GM23338 (cell line): ENCODE data around the gene PPP2R5A. TPM values are rescaled to one million over a fixed set of nuclear protein-coding genes. Genes with fewer than 3 reads are reported as not detected.

Experiments used
- ATAC-seq: fragments of 200-7000 bp; cut with Tn5 transposase; 3 replicates; pipeline ENCODE4 v1.9.1; 2020
- DNase-seq: peaks from one replicate; pipeline ENCODE4 v3.0.0-alpha.2; 2015; ENCODE audit warnings: low spot score
- H2AFZ ChIP-seq: fragments of 200-600 bp; sonication (generic); 2 replicates; pipeline ENCODE4 v1.8.0; 2016; ENCODE audit warnings: antibody characterized with exemption, mild to moderate bottlenecking, moderate library complexity
- H3F3A ChIP-seq: fragments of 200-600 bp; sonication (generic); replicated peaks from 2 replicates; pipeline ENCODE4 v1.8.0; 2017; ENCODE audit warnings: antibody characterized with exemption, mixed run types, low read depth
- H3K27ac ChIP-seq: fragments of 200-600 bp; sonication (generic); 2 replicates; pipeline ENCODE4 v1.6.1; 2016; ENCODE audit warnings: low read depth
- H3K27me3 ChIP-seq: fragments of 200-600 bp; sonication (generic); 2 replicates; pipeline ENCODE4 v1.8.0; 2016; ENCODE audit warnings: mild to moderate bottlenecking, mixed run types, moderate library complexity; ENCODE audit not compliant: insufficient read depth
- H3K36me3 ChIP-seq: fragments of 200-600 bp; sonication (generic); 2 replicates; pipeline ENCODE4 v1.8.0; 2016; ENCODE audit warnings: mild to moderate bottlenecking; ENCODE audit not compliant: insufficient read depth
- H3K4me1 ChIP-seq: fragments of 200-600 bp; sonication (generic); 2 replicates; pipeline ENCODE4 v1.8.0; 2016; ENCODE audit warnings: mild to moderate bottlenecking, moderate library complexity; ENCODE audit not compliant: insufficient read depth
- H3K4me2 ChIP-seq: fragments of 200-600 bp; sonication (generic); 2 replicates; pipeline ENCODE4 v1.7.1; 2017; ENCODE audit warnings: mixed run types
- H3K4me3 ChIP-seq: fragments of 200-600 bp; sonication (generic); 2 replicates; pipeline ENCODE4 v1.6.1; 2016; ENCODE audit warnings: mixed run types
- H3K79me2 ChIP-seq: fragments of 200-600 bp; sonication (generic); replicated peaks from 2 replicates; pipeline ENCODE4 v1.8.0; 2017; ENCODE audit warnings: mild to moderate bottlenecking; ENCODE audit not compliant: insufficient read depth
- H3K9me2 ChIP-seq: fragments of 200-600 bp; sonication (generic); 2 replicates; pipeline ENCODE4 v1.8.0; 2017; ENCODE audit not compliant: insufficient read depth
- H4K20me1 ChIP-seq: fragments of 200-600 bp; sonication (generic); replicated peaks from 2 replicates; pipeline ENCODE4 v1.8.0; 2017; ENCODE audit warnings: mild to moderate bottlenecking; ENCODE audit not compliant: insufficient read depth
- H3K27ac Mint-ChIP-seq: 2 replicates; pipeline ENCODE4 v1.8.0; 2020; ENCODE audit warnings: inconsistent platforms, mild to moderate bottlenecking, moderate library complexity, mixed read lengths
- H3K27me3 Mint-ChIP-seq: 3 replicates; pipeline ENCODE4 v1.8.0; 2022; ENCODE audit warnings: low read depth, mild to moderate bottlenecking, moderate library complexity, mixed read lengths, inconsistent platforms; ENCODE audit not compliant: insufficient read depth, poor library complexity
- H3K36me3 Mint-ChIP-seq: 3 replicates; pipeline ENCODE4 v1.8.0; 2021; ENCODE audit warnings: low read depth, mild to moderate bottlenecking, inconsistent platforms, moderate library complexity, mixed read lengths
- H3K4me1 Mint-ChIP-seq: 3 replicates; pipeline ENCODE4 v1.8.0; 2020; ENCODE audit warnings: mild to moderate bottlenecking, inconsistent platforms, mixed read lengths
- H3K4me3 Mint-ChIP-seq: 3 replicates; pipeline ENCODE4 v1.8.0; 2021; ENCODE audit warnings: moderate library complexity, mild to moderate bottlenecking, inconsistent platforms, mixed read lengths
- H3K9me3 Mint-ChIP-seq: 3 replicates; pipeline ENCODE4 v1.8.0; 2020; ENCODE audit warnings: moderate library complexity, mild to moderate bottlenecking, inconsistent platforms, mixed read lengths
- CREB1 ChIP-seq: fragments of 250-450 bp; sonication (Bioruptor Pico); IDR thresholded peaks from 2 replicates; pipeline ENCODE4 v1.5.0; 2020; ENCODE audit warnings: low read depth, mild to moderate bottlenecking, moderate library complexity
- CTCF ChIP-seq, 2 experiments: fragments of 200-600 bp in 1 of 2; sonication (generic) in 1 of 2; conservative IDR thresholded peaks; 2 replicates each; pipeline versions ENCODE4 v1.5.1 to v1.6.1; 2016 to 2017; ENCODE audit warnings: antibody characterized with exemption in 2 of 2, low read depth in 2 of 2, mild to moderate bottlenecking in 2 of 2, moderate library complexity in 1 of 2
- EZH2 ChIP-seq: fragments of 200-600 bp; sonication (generic); IDR thresholded peaks from one replicate; pipeline ENCODE4 v1.8.0; 2017; ENCODE audit warnings: antibody characterized with exemption, mild to moderate bottlenecking, low read depth; ENCODE audit not compliant: unreplicated experiment
- EZH2phosphoT487 ChIP-seq: fragments of 200-600 bp; sonication (generic); IDR thresholded peaks from one replicate; pipeline ENCODE4 v1.8.1; 2018; ENCODE audit warnings: antibody characterized with exemption; ENCODE audit not compliant: unreplicated experiment
- NANOG ChIP-seq: IDR thresholded peaks from 2 replicates; pipeline ENCODE4 v1.6.1; 2016; ENCODE audit warnings: antibody characterized with exemption, borderline replicate concordance
- POLR2AphosphoS5 ChIP-seq: IDR thresholded peaks from 2 replicates; pipeline ENCODE4 v1.6.1; 2016; ENCODE audit warnings: antibody characterized with exemption, low read depth
- REST ChIP-seq: IDR thresholded peaks from one replicate; pipeline ENCODE4 v1.6.1; 2018; ENCODE audit warnings: antibody characterized with exemption; ENCODE audit not compliant: unreplicated experiment
- STAT1 ChIP-seq: IDR thresholded peaks from one replicate; pipeline ENCODE4 v1.6.1; 2016; ENCODE audit warnings: antibody characterized with exemption; ENCODE audit not compliant: unreplicated experiment
- ZNF114 ChIP-seq: fragments of 250-450 bp; sonication (Bioruptor Pico); IDR thresholded peaks from 2 replicates; pipeline ENCODE4 v1.5.0; 2020; ENCODE audit warnings: mild to moderate bottlenecking, moderate library complexity
- ZNF331 ChIP-seq: fragments of 250-450 bp; sonication (Bioruptor Pico); IDR thresholded peaks from 2 replicates; pipeline ENCODE4 v1.5.0; 2020; ENCODE audit warnings: low read depth, mild to moderate bottlenecking, moderate library complexity
- polyA plus RNA-seq: library from polyadenylated mRNA; unstranded; fragments of >200 nt; fragmentation: Nextera tagmentation; extraction: Ambion mirVana; gene quantifications from 2 replicates; pipeline ENCODE4 v1.2.1, GENCODE V29; 2016
- total RNA-seq: library from RNA; depleted of rRNA; stranded (reverse); fragments of >200 nt; shearing (Covaris generic); gene quantifications from 2 replicates; pipeline ENCODE4 v1.2.3, GENCODE V29; 2014

The PPP2R5A gene
- total and polyA plus RNA-seq, 2 experiments from 2014 or later: 16.2 to 43.5 TPM

GRCh38 chr1:212366901-212367300 lies 81.7 kb downstream of the PPP2R5A start:
- H3K36me3 ChIP-seq: peaks cover 7% of the 10 kb centered on the region; the same call in 1 of the 2 replicates
- no peak overlapping the region for H3K4me2 ChIP-seq
- TF ChIP-seq CTCF (conservative IDR thresholded peaks at IDR 0.05; ENCODE audit: low read depth in 2 of 2): no peak
- TF ChIP-seq CREB1 (CRISPR knock-in tag): no peak
- no peak for TF ChIP-seq REST
- TF ChIP-seq EZH2: no peak
- DNase-seq (no peak), ATAC-seq (no peak)
- peaks cover 42% of the 10 kb centered on the region for H3K36me3 Mint-ChIP-seq
- no peak overlapping the region for H2AFZ ChIP-seq
- no peak overlapping the region for H3K4me3 ChIP-seq
- H3F3A ChIP-seq: no peaks in the 10 kb centered on the region
- peaks cover 2% of the 10 kb centered on the region for H3K27me3 Mint-ChIP-seq
- H3K9me3 Mint-ChIP-seq: no peaks in the 10 kb centered on the region; the same call in 2 of the 3 replicates
- H3K4me3 Mint-ChIP-seq: no peak overlapping the region
- H3K79me2 ChIP-seq: no peaks in the 10 kb centered on the region
- H3K4me1 ChIP-seq: no peaks in the 10 kb centered on the region
- H3K27me3 ChIP-seq: no peaks in the 10 kb centered on the region
- H3K27ac Mint-ChIP-seq: peak overlapping the region; percentile 17; the same call in 1 of the 2 replicates
- no peaks in the 10 kb centered on the region for H3K9me2 ChIP-seq
- peaks cover 4% of the 10 kb centered on the region; the same call in 1 of the 3 replicates for H3K4me1 Mint-ChIP-seq
- no peak overlapping the region for H3K27ac ChIP-seq
- H4K20me1 ChIP-seq: peaks cover 14% of the 10 kb centered on the region; the same call in 1 of the 2 replicates

DNA sequence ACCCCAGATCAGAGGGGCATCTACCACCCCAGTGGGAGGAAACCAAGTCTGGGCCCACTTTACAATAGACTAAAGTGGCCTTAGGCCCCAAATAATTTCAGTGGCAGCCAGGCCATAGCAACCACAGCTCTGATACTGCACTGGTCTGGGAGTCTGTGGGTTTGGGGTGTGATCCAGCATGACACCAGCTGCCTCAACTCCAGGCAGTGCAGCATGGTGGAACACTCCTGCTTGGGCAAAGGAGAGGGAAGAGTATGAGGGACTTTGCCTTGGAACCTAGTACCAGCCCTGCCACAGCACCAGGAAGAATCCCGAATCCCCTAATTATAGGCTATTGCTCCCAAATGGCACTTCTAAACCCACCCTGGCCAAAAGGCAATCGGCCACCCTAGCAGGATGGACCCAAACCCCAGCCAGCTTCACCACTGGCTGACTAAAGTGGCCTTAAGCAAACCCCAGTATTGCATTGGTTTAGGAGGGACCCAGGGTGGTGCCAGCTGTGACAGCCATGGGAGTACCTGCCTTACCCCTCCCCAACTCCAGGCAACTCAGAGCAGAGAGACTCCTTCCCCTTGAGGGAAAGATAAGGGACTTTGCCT lies 82.4 kb downstream of the PPP2R5A start:
- DNase-seq (no peak), ATAC-seq (no peak)
- Histone ChIP-seq H3K4me3 (no peak overlapping the region), H3K4me1 (no peaks in the 10 kb centered on the region), H3K79me2 (no peaks in the 10 kb centered on the region), H4K20me1 (peaks cover 19% of the 10 kb centered on the region; the same call in 1 of the 2 replicates), H3K27ac (no peak overlapping the region), H3K9me2 (no peaks in the 10 kb centered on the region), H3K36me3 (peaks cover 7% of the 10 kb centered on the region; the same call in 1 of the 2 replicates), H3F3A (no peaks in the 10 kb centered on the region), H3K4me2 (no peak overlapping the region), H2AFZ (no peak overlapping the region), H3K27me3 (no peaks in the 10 kb centered on the region)
- Mint-ChIP-seq H3K4me1 (peaks cover 4% of the 10 kb centered on the region; the same call in 1 of the 3 replicates), H3K27me3 (peaks cover 2% of the 10 kb centered on the region), H3K36me3 (peaks cover 42% of the 10 kb centered on the region), H3K9me3 (no peaks in the 10 kb centered on the region; the same call in 2 of the 3 replicates), H3K27ac (peak overlapping the region; percentile 17), H3K4me3 (no peak overlapping the region)
- TF ChIP-seq POLR2AphosphoS5 (no peak), CTCF (conservative IDR thresholded peaks at IDR 0.05; ENCODE audit: low read depth in 2 of 2) (no peak), EZH2 (no peak), ZNF331 (no peak), EZH2phosphoT487 (no peak), REST (no peak), STAT1 (no peak), NANOG (no peak), ZNF114 (CRISPR knock-in tag) (no peak)
